IMR-90 (cell line): ENCODE measurements around the gene MET. TPM values are rescaled to one million over a fixed set of nuclear protein-coding genes. Genes with fewer than 3 reads are reported as not detected.

Experiments
- ATAC-seq: fragments of 200-7000 bp; cut with Tn5 transposase; 2 replicates; pipeline ENCODE4 v1.9.1; 2020; ENCODE audit warnings: low read depth, mild to moderate bottlenecking, moderate library complexity
- BruUV-seq: library from RNA; stranded (reverse); fragments of 400-500 nt; replicated peaks from 2 replicates; lab custom pipeline; 2021; lab: Mats Ljungman, UMichigan
- CTCF ChIA-PET: fragments of 300-600 bp; formaldehyde crosslinking; extraction: SDS; loops from one replicate; lab custom pipeline; 2021; ENCODE audit warnings: antibody characterized with exemption; lab: Yijun Ruan, JAX
- POLR2A ChIA-PET: fragments of 300-600 bp; sonication (Branson Sonifier 250); formaldehyde crosslinking; loops from one replicate; lab custom pipeline; 2022; ENCODE audit warnings: antibody characterized with exemption; ENCODE audit not compliant: unreplicated experiment; lab: Charles Lee
- DNase-seq: peaks from one replicate; pipeline ENCODE4 v3.0.0; 2013
- H2AFZ ChIP-seq: replicated peaks from 2 replicates; pipeline ENCODE3; 2013; ENCODE audit warnings: low read length, mild to moderate bottlenecking; ENCODE audit not compliant: poor library complexity
- H2AK5ac ChIP-seq: 2 replicates; pipeline ENCODE4 v1.6.1; 2013; ENCODE audit warnings: low read depth, low read length, inconsistent platforms
- H2AK9ac ChIP-seq: replicated peaks from 2 replicates; pipeline ENCODE3; 2013; ENCODE audit warnings: mild to moderate bottlenecking, low read depth, low read length, moderate library complexity; ENCODE audit not compliant: poor library complexity
- H2BK120ac ChIP-seq: 2 replicates; pipeline ENCODE4 v1.6.1; 2013; ENCODE audit warnings: low read depth, low read length, inconsistent platforms
- H2BK15ac ChIP-seq: 3 replicates; pipeline ENCODE4 v1.6.1; 2013; ENCODE audit warnings: low read depth, low read length, inconsistent platforms
- H2BK20ac ChIP-seq: 2 replicates; pipeline ENCODE4 v1.6.1; 2013; ENCODE audit warnings: low read depth, mild to moderate bottlenecking, inconsistent platforms, low read length, moderate library complexity
- H2BK5ac ChIP-seq: 2 replicates; pipeline ENCODE4 v1.6.1; 2013; ENCODE audit warnings: mild to moderate bottlenecking, low read depth, low read length, inconsistent platforms; ENCODE audit not compliant: poor library complexity, severe bottlenecking
- H3K14ac ChIP-seq: replicated peaks from 2 replicates; pipeline ENCODE4 v1.6.1; 2013; ENCODE audit warnings: low read depth, low read length, inconsistent platforms
- H3K18ac ChIP-seq: 2 replicates; pipeline ENCODE4 v1.6.1; 2013; ENCODE audit warnings: low read depth, low read length, control low read depth
- H3K23ac ChIP-seq: 2 replicates; pipeline ENCODE4 v1.6.1; 2013; ENCODE audit warnings: low read depth, low read length, inconsistent platforms
- H3K27ac ChIP-seq: 2 replicates; pipeline ENCODE4 v1.5.1; 2013; ENCODE audit warnings: mild to moderate bottlenecking, control low read depth, low read length; ENCODE audit not compliant: insufficient read depth
- H3K27me3 ChIP-seq: 2 replicates; pipeline ENCODE4 v1.6.1; 2013; ENCODE audit warnings: low read length; ENCODE audit not compliant: control insufficient read depth, insufficient read depth
- H3K36me3 ChIP-seq: 2 replicates; pipeline ENCODE4 v1.6.1; 2013; ENCODE audit warnings: low read length, mixed read lengths; ENCODE audit not compliant: control insufficient read depth, insufficient read depth
- H3K4ac ChIP-seq: 2 replicates; pipeline ENCODE4 v1.6.1; 2013; ENCODE audit warnings: low read depth, low read length, inconsistent platforms
- H3K4me1 ChIP-seq: 2 replicates; pipeline ENCODE4 v1.6.1; 2013; ENCODE audit warnings: low read length, mixed read lengths; ENCODE audit not compliant: control insufficient read depth, insufficient read depth
- H3K4me2 ChIP-seq: 2 replicates; pipeline ENCODE4 v1.6.1; 2013; ENCODE audit warnings: low read depth, mild to moderate bottlenecking, control low read depth, low read length, moderate library complexity
- H3K4me3 ChIP-seq: 2 replicates; pipeline ENCODE4 v1.5.1; 2013; ENCODE audit warnings: low read depth, mild to moderate bottlenecking, control low read depth, low read length, moderate library complexity; ENCODE audit not compliant: insufficient read depth
- H3K56ac ChIP-seq: 2 replicates; pipeline ENCODE4 v1.6.1; 2013; ENCODE audit warnings: low read length, inconsistent platforms; ENCODE audit not compliant: insufficient read depth; ENCODE audit errors: extremely low read depth
- H3K79me1 ChIP-seq, 2 experiments: 2 replicates each; pipeline ENCODE4 v1.6.1; 2013; ENCODE audit warnings: low read length in 2 of 2, inconsistent platforms in 1 of 2, low read depth in 1 of 2
- H3K9ac ChIP-seq: 2 replicates; pipeline ENCODE4 v1.6.1; 2013; ENCODE audit warnings: low read depth, low read length, control low read depth
- H3K9me1 ChIP-seq: 2 replicates; pipeline ENCODE4 v1.6.1; 2013; ENCODE audit warnings: low read length, inconsistent platforms; ENCODE audit not compliant: insufficient read depth
- H3K9me3 ChIP-seq: 2 replicates; pipeline ENCODE4 v1.6.1; 2013; ENCODE audit warnings: low read length; ENCODE audit not compliant: control insufficient read depth, insufficient read depth
- H4K20me1 ChIP-seq: 2 replicates; pipeline ENCODE4 v1.6.1; 2013; ENCODE audit warnings: low read length, inconsistent platforms; ENCODE audit not compliant: insufficient read depth
- H4K5ac ChIP-seq: 2 replicates; pipeline ENCODE4 v1.6.1; 2013; ENCODE audit warnings: mild to moderate bottlenecking, low read depth, low read length, control low read depth
- H4K8ac ChIP-seq, 2 experiments: 2 replicates each; pipeline ENCODE4 v1.6.1; 2013; ENCODE audit warnings: low read depth in 2 of 2, low read length in 2 of 2, control low read depth in 1 of 2, inconsistent platforms in 1 of 2
- H4K91ac ChIP-seq: 2 replicates; pipeline ENCODE4 v1.6.1; 2013; ENCODE audit warnings: low read depth, low read length, inconsistent platforms; ENCODE audit not compliant: insufficient read depth
- BHLHE40 ChIP-seq: fragments of 150-350 bp; IDR thresholded peaks from 2 replicates; pipeline ENCODE4 v1.6.1; 2016; ENCODE audit warnings: mild to moderate bottlenecking, low read depth, low read length
- CEBPB ChIP-seq: IDR thresholded peaks from 2 replicates; pipeline ENCODE4 v1.6.1; 2012; ENCODE audit warnings: low read depth, low read length, improper control_type of control experiment
- CHD1 ChIP-seq: IDR thresholded peaks from 2 replicates; pipeline ENCODE4 v1.6.1; 2012; ENCODE audit warnings: low read depth, low read length, improper control_type of control experiment
- CTCF ChIP-seq: conservative IDR thresholded peaks from 2 replicates; pipeline ENCODE4 v1.5.1; 2012; ENCODE audit warnings: mild to moderate bottlenecking, low read depth, low read length, improper control_type of control experiment
- ELK1 ChIP-seq: fragments of 150-350 bp; IDR thresholded peaks from 2 replicates; pipeline ENCODE4 v1.6.1; 2016; ENCODE audit warnings: low read depth, mild to moderate bottlenecking, low read length, moderate library complexity, borderline replicate concordance
- FOS ChIP-seq: fragments of 150-350 bp; IDR thresholded peaks from 2 replicates; pipeline ENCODE4 v1.6.1; 2016; ENCODE audit warnings: low read depth, low read length
- MAFK ChIP-seq: IDR thresholded peaks from 2 replicates; pipeline ENCODE4 v1.6.1; 2012; ENCODE audit warnings: low read depth, low read length, improper control_type of control experiment
- MXI1 ChIP-seq: IDR thresholded peaks from 2 replicates; pipeline ENCODE4 v1.6.1; 2012; ENCODE audit warnings: low read depth, mild to moderate bottlenecking, low read length, moderate library complexity, borderline replicate concordance
- NFE2L2 ChIP-seq: fragments of 150-350 bp; IDR thresholded peaks from 2 replicates; pipeline ENCODE4 v1.6.1; 2016; ENCODE audit warnings: low read depth, mild to moderate bottlenecking, low read length
- POLR2A ChIP-seq: IDR thresholded peaks from 2 replicates; pipeline ENCODE4 v1.6.1; 2012; ENCODE audit warnings: mild to moderate bottlenecking, low read depth, low read length
- RAD21 ChIP-seq: IDR thresholded peaks from 2 replicates; pipeline ENCODE4 v1.6.1; 2012; ENCODE audit warnings: low read length, improper control_type of control experiment
- RCOR1 ChIP-seq: IDR thresholded peaks from 2 replicates; pipeline ENCODE4 v1.6.1; 2012; ENCODE audit warnings: mild to moderate bottlenecking, low read length, improper control_type of control experiment; ENCODE audit not compliant: insufficient replicate concordance
- RFX5 ChIP-seq: IDR thresholded peaks from 2 replicates; pipeline ENCODE4 v1.8.0; 2012; ENCODE audit warnings: low read depth, mild to moderate bottlenecking, low read length, moderate library complexity
- SMC3 ChIP-seq: fragments of 150-350 bp; IDR thresholded peaks from 2 replicates; pipeline ENCODE4 v1.6.1; 2016; ENCODE audit warnings: low read depth, mild to moderate bottlenecking, antibody characterized with exemption, low read length, moderate library complexity
- USF2 ChIP-seq: fragments of 150-350 bp; IDR thresholded peaks from 2 replicates; pipeline ENCODE4 v1.6.1; 2017; ENCODE audit warnings: mild to moderate bottlenecking, antibody characterized with exemption, low read length, low read depth
- WGBS, 2 experiments: methylation state at CpG; one replicate each; pipeline versions ENCODE4 v1.1.5 to v1.1.7; 2013; ENCODE audit warnings: missing lambda C conversion rate in 2 of 2; ENCODE audit not compliant: insufficient read length in 1 of 2; ENCODE audit errors: extremely low coverage in 2 of 2; 5-methylcytosine and 5-hydroxymethylcytosine counted together
- dilution Hi-C: fragments of 300-500 bp; cut with HindIII; formaldehyde crosslinking; loops from one replicate; pipeline ENCODE4 v1.14.3; 2018; ENCODE audit warnings: low sequenced_read_pairs; ENCODE audit not compliant: unreplicated experiment
- in situ Hi-C: fragments of 300-500 bp; cut with MboI; formaldehyde crosslinking; loops from 3 replicates; pipeline ENCODE4 v1.14.3; 2019; ENCODE audit warnings: low sequenced_read_pairs, inconsistent platforms, mixed read lengths
- intact Hi-C: fragments of 100-400 bp; cut with micrococcal nuclease; formaldehyde crosslinking; loops from 2 replicates; pipeline ENCODE4 v1.10.0; 2022
- polyA plus RNA-seq, 3 experiments: library from polyadenylated mRNA; depleted of rRNA; stranded (reverse); fragments of >200 nt; gene quantifications; 2 replicates each; pipeline ENCODE4 v1.2.3, GENCODE V29; 2012; ENCODE audit warnings: low replicate concordance in 1 of 3
- total RNA-seq: library from RNA; depleted of rRNA; stranded (reverse); fragments of >200 nt; gene quantifications from 2 replicates; pipeline ENCODE4 v1.2.3, GENCODE V29; 2012

Gene MET
- total and polyA plus RNA-seq, 2 of the 4 experiments (the other 2 are of a cell fraction) = 15.0 to 84.6 TPM

- ChIA-PET CTCF (no interaction called here), POLR2A (no interaction called here)
- Histone ChIP-seq H3K14ac (no peak overlapping the region), H3K18ac (no peak overlapping the region), H2BK5ac (no peak overlapping the region), H2AK9ac (no peak overlapping the region), H3K4me1 (peaks cover 25% of the 10 kb centered on the region), H3K4me2 (no peak overlapping the region), H2BK120ac (peak overlapping the region; percentile 32; the same call in 1 of the 2 replicates), H2BK20ac (no peak overlapping the region), H3K9me1 (peaks cover 16% of the 10 kb centered on the region; the same call in 1 of the 2 replicates), H3K4ac (peak overlapping the region; percentile 0; the same call in 1 of the 2 replicates), H2BK15ac (0 out of 3 replicates have a peak overlapping the region, but pooled peaks have one; percentile 0), H3K56ac (no peak overlapping the region), H4K5ac (no peak overlapping the region), H2AFZ (no peak overlapping the region), H3K23ac (no peak overlapping the region), H3K9ac (no peak overlapping the region), H3K79me1 (peaks cover 5 to 7% of the 10 kb centered on the region in 2 experiments; a peak in 1 of 4 replicates), H3K36me3 (peaks cover 1% of the 10 kb centered on the region; the same call in 1 of the 2 replicates), H4K91ac (no peak overlapping the region), H4K8ac (no peak overlapping the region), H4K20me1 (no peaks in the 10 kb centered on the region), H3K27me3 (no peaks in the 10 kb centered on the region), H2AK5ac (peak overlapping the region; percentile 35; the same call in 1 of the 2 replicates), H3K9me3 (no peaks in the 10 kb centered on the region), H3K27ac (no peak overlapping the region), H3K4me3 (no peak overlapping the region)
- ATAC-seq = no peak
- no TSS peak for BruUV-seq
- dilution Hi-C loops = no loop called here
- intact Hi-C loops = loop anchor here (2.0 kb wide), 1 partner anchor 19 kb away; no protein-coding TSS in a partner anchor
- WGBS, 2 experiments = 100% methylated on average over 1 of the region's 4 CpGs; no CpG with 5 or more reads in 1 of the 2 experiments
- in situ Hi-C loops = no loop called here
- no peak for DNase-seq
- TF ChIP-seq CEBPB (no peak), RFX5 (no peak), CHD1 (no peak), SMC3 (no peak), BHLHE40 (no peak), MAFK (no peak), MXI1 (no peak), FOS (no peak), CTCF (no peak), ELK1 (no peak), RCOR1 (no peak), RAD21 (no peak), POLR2A (no peak), NFE2L2 (no peak), USF2 (no peak)
Observed at GRCh38 chr7:116783666-116784318, 111.8 kb downstream of the MET start.
